ENCODE data around the gene MBOAT2. TPM values are rescaled to one million over a fixed set of nuclear protein-coding genes. Genes with fewer than 3 reads are reported as not detected.

MBOAT2 gene
- total RNA-seq, 1 experiment from 2014 or later: 16.8 TPM

DNA sequence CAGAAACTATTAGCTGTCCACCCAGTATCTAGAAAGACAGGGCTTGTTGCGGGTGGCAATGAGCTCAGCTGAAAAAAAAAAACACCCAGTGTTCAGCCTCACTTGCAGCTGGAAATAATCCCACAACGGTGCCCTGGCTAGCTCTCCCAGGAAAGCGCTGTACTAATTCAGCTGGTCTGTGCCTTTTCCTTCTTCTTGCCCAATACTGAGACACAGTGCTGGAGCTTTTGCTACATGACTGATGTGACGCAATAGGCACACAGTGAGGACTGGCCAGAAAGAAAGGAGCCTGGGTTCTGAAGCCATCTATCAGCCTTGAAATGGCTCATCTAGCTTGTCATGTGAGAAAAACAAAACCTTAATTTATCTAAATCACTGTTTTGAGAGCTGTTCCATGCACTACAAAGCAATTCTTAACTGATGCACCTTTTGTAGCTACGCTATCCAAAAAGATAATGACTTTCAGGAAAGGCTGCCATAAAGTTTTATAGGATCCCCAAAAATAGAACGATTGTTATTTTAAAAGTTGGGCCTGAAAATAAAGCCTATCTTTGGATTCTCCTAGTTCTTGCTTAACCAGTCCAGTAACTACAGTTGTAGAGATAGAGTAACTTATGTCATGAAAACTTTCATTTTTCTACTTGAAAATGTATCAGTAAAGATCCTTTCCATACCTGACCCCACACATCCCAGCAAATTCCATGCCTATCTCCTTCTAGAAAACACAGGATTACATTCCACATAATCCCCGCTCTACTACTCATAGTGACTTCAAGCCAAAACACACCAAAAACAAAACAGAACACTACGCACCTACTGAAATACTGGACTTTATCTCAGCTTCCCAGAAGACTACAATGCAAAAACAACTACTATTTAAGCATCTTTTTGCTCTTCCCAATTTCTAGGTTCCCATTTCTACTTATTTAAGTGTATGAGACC, 181.9 kb downstream of the MBOAT2 start:
- no peak for DNase-seq (ENCODE audit: low read depth, low spot score)
- Histone ChIP-seq H3K4me2 (ENCODE audit: low read length) (no peak overlapping the region), H3K9me3 (ENCODE audit: control insufficient read depth in 1 of 2, insufficient read depth in 1 of 2, low read depth in 1 of 2, low read length in 2 of 2) (no peaks in the 10 kb centered on the region), H4K20me1 (ENCODE audit: insufficient read depth) (no peaks in the 10 kb centered on the region), H3K27ac (ENCODE audit: low read depth, low read length) (no peak overlapping the region), H3K79me2 (ENCODE audit: insufficient read depth, low read length) (no peaks in the 10 kb centered on the region), H3K9ac (ENCODE audit: low read length) (no peak overlapping the region), H3K9me2 (ENCODE audit: insufficient read depth) (no peaks in the 10 kb centered on the region), H3K27me3 (ENCODE audit: insufficient read depth, low read length) (no peaks in the 10 kb centered on the region), H3K4me1 (ENCODE audit: control insufficient read depth in 1 of 2, insufficient read depth in 2 of 2, low read length in 2 of 2) (peaks cover 0 to 3% of the 10 kb centered on the region in 2 experiments; a peak in 1 of 4 replicates), H3K36me3 (ENCODE audit: control insufficient read depth in 1 of 2, insufficient read depth in 2 of 2, low read length in 2 of 2) (peaks cover 0 to 8% of the 10 kb centered on the region in 2 experiments; a peak in 1 of 4 replicates), H3K4me3 (replicated peaks in 1 of 2; ENCODE audit: low read depth in 1 of 2, low read length in 2 of 2) (no peak overlapping the region), H2AFZ (ENCODE audit: low read depth, low read length, poor library complexity, severe bottlenecking) (no peak overlapping the region)
- TF ChIP-seq SP1 (IDR thresholded peaks at IDR 0.05; ENCODE audit: low read depth) (no peak), SIN3A (IDR thresholded peaks at IDR 0.05; ENCODE audit: low read depth) (no peak), ZNF274 (IDR thresholded peaks at IDR 0.05; ENCODE audit: low read depth, low read length) (no peak), ZFX (IDR thresholded peaks at IDR 0.05) (no peak), RAD21 (IDR thresholded peaks at IDR 0.05; ENCODE audit: low read depth) (no peak), ELF1 (IDR thresholded peaks at IDR 0.05; ENCODE audit: borderline replicate concordance, low read depth) (no peak), YY1 (IDR thresholded peaks at IDR 0.05; ENCODE audit: extremely low read depth, insufficient replicate concordance, low read depth, low read length) (no peak)
- TF ChIP-seq, protein P1, sequence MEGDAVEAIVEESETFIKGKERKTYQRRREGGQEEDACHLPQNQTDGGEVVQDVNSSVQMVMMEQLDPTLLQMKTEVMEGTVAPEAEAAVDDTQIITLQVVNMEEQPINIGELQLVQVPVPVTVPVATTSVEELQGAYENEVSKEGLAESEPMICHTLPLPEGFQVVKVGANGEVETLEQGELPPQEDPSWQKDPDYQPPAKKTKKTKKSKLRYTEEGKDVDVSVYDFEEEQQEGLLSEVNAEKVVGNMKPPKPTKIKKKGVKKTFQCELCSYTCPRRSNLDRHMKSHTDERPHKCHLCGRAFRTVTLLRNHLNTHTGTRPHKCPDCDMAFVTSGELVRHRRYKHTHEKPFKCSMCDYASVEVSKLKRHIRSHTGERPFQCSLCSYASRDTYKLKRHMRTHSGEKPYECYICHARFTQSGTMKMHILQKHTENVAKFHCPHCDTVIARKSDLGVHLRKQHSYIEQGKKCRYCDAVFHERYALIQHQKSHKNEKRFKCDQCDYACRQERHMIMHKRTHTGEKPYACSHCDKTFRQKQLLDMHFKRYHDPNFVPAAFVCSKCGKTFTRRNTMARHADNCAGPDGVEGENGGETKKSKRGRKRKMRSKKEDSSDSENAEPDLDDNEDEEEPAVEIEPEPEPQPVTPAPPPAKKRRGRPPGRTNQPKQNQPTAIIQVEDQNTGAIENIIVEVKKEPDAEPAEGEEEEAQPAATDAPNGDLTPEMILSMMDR (IDR thresholded peaks at IDR 0.05 in 2 of 3, conservative IDR thresholded peaks at IDR 0.05 in 1 of 3; ENCODE audit: borderline replicate concordance in 1 of 3, insufficient read depth in 1 of 3, low read depth in 2 of 3, low read length in 2 of 3): no peak
- ChIA-PET RAD21 (ENCODE audit: low non-redundant PET in 1 of 2, low total read pairs in 2 of 2, uncharacterized antibody in 2 of 2, unreplicated experiment in 2 of 2) (no interaction called here), POLR2A (no interaction called here), CTCF (no interaction called here)
- no peak for ATAC-seq
- no TSS peak for BruUV-seq (replicated peaks)
- intact Hi-C loops (cut with micrococcal nuclease): no loop called here

All from HCT116 (cell line).